Activated naive CD8-positive, alpha-beta T cell treated with anti-CD3 and anti-CD28 coated beads, Interleukin-2, amount 50 U/mL, for 24 hours (primary cell): Measurements from ENCODE around the gene LHFPL6.

Source experiments
- ATAC-seq: fragments of 150-1000 bp; cut with Tn5 transposase; one replicate; pipeline ENCODE4 v1.10.0; 2021
- DNase-seq: peaks from one replicate; pipeline ENCODE4 v3.0.0; 2021
- H3K27ac Mint-ChIP-seq: one replicate; pipeline ENCODE4 v1.8.0; 2021; ENCODE audit warnings: mild to moderate bottlenecking, mixed read lengths
- H3K27me3 Mint-ChIP-seq: one replicate; pipeline ENCODE4 v1.8.0; 2021; ENCODE audit warnings: mixed read lengths
- H3K36me3 Mint-ChIP-seq: one replicate; pipeline ENCODE4 v1.8.0; 2021; ENCODE audit warnings: low read depth, mixed read lengths
- H3K4me1 Mint-ChIP-seq: one replicate; pipeline ENCODE4 v1.8.0; 2021; ENCODE audit warnings: mixed read lengths
- H3K4me3 Mint-ChIP-seq: one replicate; pipeline ENCODE4 v1.8.0; 2021; ENCODE audit warnings: mild to moderate bottlenecking, moderate library complexity, mixed read lengths
- H3K9me3 Mint-ChIP-seq: one replicate; pipeline ENCODE4 v1.8.0; 2021; ENCODE audit warnings: mixed read lengths

The LHFPL6 gene

GRCh38 chr13:39405107-39405506 is 197.9 kb downstream of the LHFPL6 start:
- no peaks in the 10 kb centered on the region for H3K4me1 Mint-ChIP-seq
- no peaks in the 10 kb centered on the region for H3K36me3 Mint-ChIP-seq
- H3K27ac Mint-ChIP-seq = no peak overlapping the region

GRCh38 chr13:39403106-39403505 is 199.9 kb downstream of the LHFPL6 start:
- H3K36me3 Mint-ChIP-seq = no peaks in the 10 kb centered on the region
- H3K9me3 Mint-ChIP-seq = no peaks in the 10 kb centered on the region
- no peak overlapping the region for H3K4me3 Mint-ChIP-seq
- no peaks in the 10 kb centered on the region for H3K4me1 Mint-ChIP-seq
- ATAC-seq (no peak), DNase-seq (no peak)
- H3K27me3 Mint-ChIP-seq = peaks cover 6% of the 10 kb centered on the region
- H3K27ac Mint-ChIP-seq = no peak overlapping the region

More at GRCh38 chr13:39405107-39405506, 197.9 kb downstream of the LHFPL6 start:
- DNase-seq (no peak), ATAC-seq (no peak)
- Mint-ChIP-seq H3K9me3 (no peaks in the 10 kb centered on the region), H3K4me3 (no peak overlapping the region), H3K27me3 (peaks cover 9% of the 10 kb centered on the region)

- no peak overlapping the region for H3K27ac Mint-ChIP-seq
- no peaks in the 10 kb centered on the region for H3K9me3 Mint-ChIP-seq
- no peak for DNase-seq
- H3K36me3 Mint-ChIP-seq = no peaks in the 10 kb centered on the region
- H3K4me1 Mint-ChIP-seq = no peaks in the 10 kb centered on the region
- H3K27me3 Mint-ChIP-seq = peaks cover 6% of the 10 kb centered on the region
- no peak overlapping the region for H3K4me3 Mint-ChIP-seq
- no peak for ATAC-seq
These were observed 200.6 kb downstream of the LHFPL6 start for GRCh38 chr13:39402221-39402970.

- DNase-seq (no peak), ATAC-seq (no peak)
- H3K27ac Mint-ChIP-seq = no peak overlapping the region
- no peaks in the 10 kb centered on the region for H3K36me3 Mint-ChIP-seq
- H3K4me1 Mint-ChIP-seq = no peaks in the 10 kb centered on the region
- H3K27me3 Mint-ChIP-seq = peaks cover 4% of the 10 kb centered on the region
- H3K9me3 Mint-ChIP-seq = no peaks in the 10 kb centered on the region
- H3K4me3 Mint-ChIP-seq = no peak overlapping the region
These were observed 201.2 kb downstream of the LHFPL6 start for GRCh38 chr13:39401756-39402155.

- Mint-ChIP-seq H3K4me3 (no peak overlapping the region), H3K27me3 (peaks cover 6% of the 10 kb centered on the region), H3K4me1 (no peaks in the 10 kb centered on the region), H3K27ac (no peak overlapping the region), H3K36me3 (no peaks in the 10 kb centered on the region), H3K9me3 (no peaks in the 10 kb centered on the region)
- no peak for DNase-seq
- no peak for ATAC-seq
These were observed 201.8 kb downstream of the LHFPL6 start for GRCh38 chr13:39401046-39401705.

GRCh38 chr13:39399102-39399501 is 203.9 kb downstream of the LHFPL6 start:
- no peaks in the 10 kb centered on the region for H3K4me1 Mint-ChIP-seq
- ATAC-seq = no peak
- H3K36me3 Mint-ChIP-seq = no peaks in the 10 kb centered on the region
- H3K4me3 Mint-ChIP-seq = no peak overlapping the region
- no peak overlapping the region for H3K27ac Mint-ChIP-seq
- peaks cover 2% of the 10 kb centered on the region for H3K27me3 Mint-ChIP-seq
- no peak for DNase-seq
- H3K9me3 Mint-ChIP-seq = no peaks in the 10 kb centered on the region

GRCh38 chr13:39397896-39398265 is 205.1 kb downstream of the LHFPL6 start:
- Mint-ChIP-seq H3K27ac (no peak overlapping the region), H3K4me1 (no peaks in the 10 kb centered on the region), H3K9me3 (no peaks in the 10 kb centered on the region), H3K27me3 (peaks cover 2% of the 10 kb centered on the region), H3K36me3 (no peaks in the 10 kb centered on the region), H3K4me3 (no peak overlapping the region)
- ATAC-seq (no peak), DNase-seq (no peak)

- DNase-seq (no peak), ATAC-seq (no peak)
- Mint-ChIP-seq H3K27me3 (peaks cover 2% of the 10 kb centered on the region), H3K9me3 (no peaks in the 10 kb centered on the region), H3K27ac (no peak overlapping the region), H3K4me1 (no peaks in the 10 kb centered on the region), H3K36me3 (no peaks in the 10 kb centered on the region), H3K4me3 (no peak overlapping the region)
These were observed 205.6 kb downstream of the LHFPL6 start for GRCh38 chr13:39397226-39397895.

GRCh38 chr13:39394796-39395678 is 208.0 kb downstream of the LHFPL6 start:
- H3K4me3 Mint-ChIP-seq = no peak overlapping the region
- no peaks in the 10 kb centered on the region for H3K9me3 Mint-ChIP-seq
- no peak overlapping the region for H3K27ac Mint-ChIP-seq
- ATAC-seq = no peak
- no peaks in the 10 kb centered on the region for H3K4me1 Mint-ChIP-seq
- peaks cover 2% of the 10 kb centered on the region for H3K27me3 Mint-ChIP-seq
- no peak for DNase-seq
- no peaks in the 10 kb centered on the region for H3K36me3 Mint-ChIP-seq

GRCh38 chr13:39391761-39392160 is 211.2 kb downstream of the LHFPL6 start:
- Mint-ChIP-seq H3K4me1 (no peaks in the 10 kb centered on the region), H3K9me3 (no peaks in the 10 kb centered on the region), H3K27me3 (peaks cover 4% of the 10 kb centered on the region), H3K36me3 (no peaks in the 10 kb centered on the region), H3K27ac (no peak overlapping the region), H3K4me3 (no peak overlapping the region)
- DNase-seq = no peak
- ATAC-seq = no peak

- Mint-ChIP-seq H3K36me3 (no peaks in the 10 kb centered on the region), H3K9me3 (no peaks in the 10 kb centered on the region), H3K27ac (no peak overlapping the region), H3K4me1 (no peaks in the 10 kb centered on the region), H3K4me3 (no peak overlapping the region), H3K27me3 (peaks cover 2% of the 10 kb centered on the region)
- DNase-seq (no peak), ATAC-seq (no peak)
These were observed 214.0 kb downstream of the LHFPL6 start for GRCh38 chr13:39389013-39389412.

GRCh38 chr13:39385621-39386231 is 217.3 kb downstream of the LHFPL6 start:
- no peak for ATAC-seq
- Mint-ChIP-seq H3K27ac (no peak overlapping the region), H3K36me3 (no peaks in the 10 kb centered on the region), H3K9me3 (no peaks in the 10 kb centered on the region), H3K4me3 (no peak overlapping the region), H3K27me3 (peaks cover 4% of the 10 kb centered on the region), H3K4me1 (no peaks in the 10 kb centered on the region)
- no peak for DNase-seq

- no peak overlapping the region for H3K4me3 Mint-ChIP-seq
- H3K27me3 Mint-ChIP-seq = peaks cover 4% of the 10 kb centered on the region
- no peak for ATAC-seq
- DNase-seq = no peak
- no peak overlapping the region for H3K27ac Mint-ChIP-seq
- H3K4me1 Mint-ChIP-seq = no peaks in the 10 kb centered on the region
- no peaks in the 10 kb centered on the region for H3K36me3 Mint-ChIP-seq
- no peaks in the 10 kb centered on the region for H3K9me3 Mint-ChIP-seq
These were observed 217.8 kb downstream of the LHFPL6 start for GRCh38 chr13:39385154-39385553.

GRCh38 chr13:39381456-39381855 is 221.5 kb downstream of the LHFPL6 start:
- ATAC-seq (no peak), DNase-seq (no peak)
- no peaks in the 10 kb centered on the region for H3K36me3 Mint-ChIP-seq
- H3K4me1 Mint-ChIP-seq = no peaks in the 10 kb centered on the region
- H3K4me3 Mint-ChIP-seq = no peak overlapping the region
- no peaks in the 10 kb centered on the region for H3K9me3 Mint-ChIP-seq
- H3K27ac Mint-ChIP-seq = no peak overlapping the region
- peaks cover 2% of the 10 kb centered on the region for H3K27me3 Mint-ChIP-seq
